ENCODE results near the gene CELSR1. TPM values are rescaled to one million over a fixed set of nuclear protein-coding genes. Genes with fewer than 3 reads are reported as not detected.

The CELSR1 gene
- total RNA-seq, 2 experiments from 2014 or later: 1.0 to 1.1 TPM

- Mint-ChIP-seq H3K9me3 (no peaks in the 10 kb centered on the region), H3K27me3 (peaks cover 19% of the 10 kb centered on the region), H3K4me1 (ENCODE audit: low read depth) (peaks cover 15% of the 10 kb centered on the region), H3K36me3 (ENCODE audit: low read depth) (no peaks in the 10 kb centered on the region), H3K27ac (no peak overlapping the region), H3K4me3 (no peak overlapping the region)
- Histone ChIP-seq H3K27ac (ENCODE audit: low read depth in 1 of 2, low read length in 2 of 2) (no peak overlapping the region), H3K36me3 (ENCODE audit: insufficient read depth, low read length) (no peaks in the 10 kb centered on the region), H3K4me3 (ENCODE audit: low read length) (no peak overlapping the region), H3K9me3 (ENCODE audit: control insufficient read depth in 1 of 2, insufficient read depth in 1 of 2, low read length in 2 of 2) (no peaks in the 10 kb centered on the region), H3K4me1 (ENCODE audit: insufficient read depth, low read length) (peaks cover 11% of the 10 kb centered on the region), H3K27me3 (ENCODE audit: control insufficient read depth in 1 of 2, insufficient read depth in 2 of 2, low read length in 2 of 2) (peaks cover 7 to 9% of the 10 kb centered on the region in 2 experiments)
- ChIA-PET CTCF (no interaction called here), POLR2A (no interaction called here)
- TF ChIP-seq CTCF (IDR thresholded peaks at IDR 0.05): no peak
- DNase-seq: no peak
- ATAC-seq (ENCODE audit: poor library complexity): no peak
- intact Hi-C loops (cut with DNase I, micrococcal nuclease): loop anchor here in 1 of 2 experiments (10.0 kb wide), 1 partner anchor 105 kb away; no protein-coding TSS in a partner anchor
These were observed 37.2 kb downstream of the CELSR1 start for GRCh38 chr22:46500201-46500600.

DNA sequence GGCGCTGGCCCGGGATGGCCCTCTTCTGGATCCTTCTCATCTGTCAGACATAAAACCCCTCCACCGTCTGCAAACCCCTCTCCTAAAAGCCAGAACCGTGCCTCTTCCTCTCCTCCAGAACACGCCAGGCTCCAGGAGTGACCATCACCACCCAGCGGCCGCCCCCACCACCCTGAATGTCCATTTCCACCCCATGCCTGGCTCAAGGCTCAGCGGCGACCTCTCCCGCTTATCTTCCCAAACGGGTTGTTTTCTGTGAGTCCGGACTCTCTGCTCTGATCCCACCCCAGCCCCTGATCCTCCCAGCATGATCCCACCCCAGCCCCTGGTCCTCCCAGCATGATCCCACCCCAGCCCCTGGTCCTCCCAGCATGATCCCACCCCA, 37.6 kb downstream of the CELSR1 start:
- no peak overlapping the region for H3K27ac Mint-ChIP-seq
- CTCF ChIA-PET: no interaction called here
- H3K36me3 Mint-ChIP-seq (ENCODE audit: low read depth): no peaks in the 10 kb centered on the region
- peaks cover 19% of the 10 kb centered on the region for H3K27me3 Mint-ChIP-seq
- Histone ChIP-seq H3K36me3 (ENCODE audit: insufficient read depth, low read length) (no peaks in the 10 kb centered on the region), H3K9me3 (ENCODE audit: control insufficient read depth in 1 of 2, insufficient read depth in 1 of 2, low read length in 2 of 2) (no peaks in the 10 kb centered on the region), H3K27me3 (ENCODE audit: control insufficient read depth in 1 of 2, insufficient read depth in 2 of 2, low read length in 2 of 2) (peaks cover 7 to 9% of the 10 kb centered on the region in 2 experiments), H3K27ac (ENCODE audit: low read depth in 1 of 2, low read length in 2 of 2) (no peak overlapping the region), H3K4me1 (ENCODE audit: insufficient read depth, low read length) (peaks cover 11% of the 10 kb centered on the region), H3K4me3 (ENCODE audit: low read length) (no peak overlapping the region)
- no peaks in the 10 kb centered on the region for H3K9me3 Mint-ChIP-seq
- ATAC-seq (ENCODE audit: poor library complexity): no peak
- H3K4me1 Mint-ChIP-seq (ENCODE audit: low read depth): peaks cover 15% of the 10 kb centered on the region
- no peak for DNase-seq
- TF ChIP-seq CTCF (IDR thresholded peaks at IDR 0.05): no peak
- intact Hi-C loops (cut with DNase I, micrococcal nuclease): loop anchor here in 1 of 2 experiments (10.0 kb wide), 1 partner anchor 105 kb away; no protein-coding TSS in a partner anchor
- POLR2A ChIA-PET: no interaction called here
- H3K4me3 Mint-ChIP-seq: no peak overlapping the region

GRCh38 chr22:46491946-46492345, 45.5 kb downstream of the CELSR1 start:
- Mint-ChIP-seq H3K27me3 (no peaks in the 10 kb centered on the region), H3K27ac (no peak overlapping the region), H3K4me1 (ENCODE audit: low read depth) (no peaks in the 10 kb centered on the region), H3K36me3 (ENCODE audit: low read depth) (no peaks in the 10 kb centered on the region), H3K9me3 (no peaks in the 10 kb centered on the region), H3K4me3 (no peak overlapping the region)
- H3K4me1 ChIP-seq (ENCODE audit: insufficient read depth, low read length): no peaks in the 10 kb centered on the region
- no peak overlapping the region for H3K27ac ChIP-seq (ENCODE audit: low read depth in 1 of 2, low read length in 2 of 2)
- no peaks in the 10 kb centered on the region for H3K9me3 ChIP-seq (ENCODE audit: control insufficient read depth in 1 of 2, insufficient read depth in 1 of 2, low read length in 2 of 2)
- CTCF ChIA-PET: no interaction called here
- DNase-seq (no peak), ATAC-seq (ENCODE audit: poor library complexity) (no peak)
- no peaks in the 10 kb centered on the region for H3K27me3 ChIP-seq (ENCODE audit: control insufficient read depth in 1 of 2, insufficient read depth in 2 of 2, low read length in 2 of 2)
- H3K4me3 ChIP-seq (ENCODE audit: low read length): no peak overlapping the region
- H3K36me3 ChIP-seq (ENCODE audit: insufficient read depth, low read length): no peaks in the 10 kb centered on the region
- intact Hi-C loops (cut with DNase I, micrococcal nuclease): no loop called here
- POLR2A ChIA-PET: no interaction called here
- TF ChIP-seq CTCF (IDR thresholded peaks at IDR 0.05): no peak

All from CD4-positive, alpha-beta T cell (primary cell).